GM12864 (cell line): Measurements from ENCODE around the gene STK33.

Source experiments
- DNase-seq: peaks from one replicate; pipeline ENCODE4 v3.0.0-alpha.2; 2011; ENCODE audit warnings: low read depth
- H3K4me3 ChIP-seq: 2 replicates; pipeline ENCODE4 v1.5.1; 2011; ENCODE audit warnings: mild to moderate bottlenecking, low read depth, low read length, control low read depth
- TF ChIP-seq, protein P1 (sequence below): IDR thresholded peaks from 2 replicates; pipeline ENCODE4 v1.5.1; 2011; ENCODE audit warnings: low read depth, mild to moderate bottlenecking, moderate library complexity, low read length, control low read depth, inconsistent platforms; ENCODE audit errors: missing control alignments

The STK33 gene

DNA sequence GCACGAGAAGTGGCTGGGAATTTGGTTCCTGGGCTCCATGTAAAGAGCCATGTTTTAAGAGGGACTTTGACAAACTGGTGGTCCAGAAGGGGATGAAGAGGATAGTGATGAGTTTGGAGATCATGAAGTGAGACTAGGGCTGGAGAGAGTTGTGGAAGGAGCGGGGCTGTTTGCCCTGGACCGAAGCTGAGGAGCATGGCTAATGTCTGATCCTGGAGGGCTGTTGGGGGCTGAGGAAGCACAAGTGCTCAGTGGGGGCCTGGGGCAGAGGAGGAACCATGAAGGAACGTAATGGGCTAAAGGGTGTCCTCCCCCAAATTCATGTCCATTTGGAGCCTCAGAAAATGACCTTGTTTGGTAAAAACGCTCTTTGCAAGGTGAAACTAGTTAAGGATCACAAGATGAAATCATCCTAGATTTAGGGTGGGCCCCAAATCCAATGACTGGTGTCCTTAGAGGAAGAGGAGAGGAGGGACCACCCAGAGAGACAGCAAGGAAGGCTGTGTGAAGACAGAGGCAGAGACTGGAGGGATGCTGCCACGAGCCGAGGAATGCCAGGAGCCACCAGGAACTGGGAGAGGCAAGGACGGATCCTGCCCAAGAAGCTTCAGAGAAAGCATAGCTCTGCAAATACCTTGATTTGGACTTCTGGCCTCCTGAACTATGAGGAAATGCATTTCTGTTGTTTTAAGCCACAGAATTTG is 223.1 kb downstream of the STK33 start:
- DNase-seq, result no peak
- TF ChIP-seq, protein P1, sequence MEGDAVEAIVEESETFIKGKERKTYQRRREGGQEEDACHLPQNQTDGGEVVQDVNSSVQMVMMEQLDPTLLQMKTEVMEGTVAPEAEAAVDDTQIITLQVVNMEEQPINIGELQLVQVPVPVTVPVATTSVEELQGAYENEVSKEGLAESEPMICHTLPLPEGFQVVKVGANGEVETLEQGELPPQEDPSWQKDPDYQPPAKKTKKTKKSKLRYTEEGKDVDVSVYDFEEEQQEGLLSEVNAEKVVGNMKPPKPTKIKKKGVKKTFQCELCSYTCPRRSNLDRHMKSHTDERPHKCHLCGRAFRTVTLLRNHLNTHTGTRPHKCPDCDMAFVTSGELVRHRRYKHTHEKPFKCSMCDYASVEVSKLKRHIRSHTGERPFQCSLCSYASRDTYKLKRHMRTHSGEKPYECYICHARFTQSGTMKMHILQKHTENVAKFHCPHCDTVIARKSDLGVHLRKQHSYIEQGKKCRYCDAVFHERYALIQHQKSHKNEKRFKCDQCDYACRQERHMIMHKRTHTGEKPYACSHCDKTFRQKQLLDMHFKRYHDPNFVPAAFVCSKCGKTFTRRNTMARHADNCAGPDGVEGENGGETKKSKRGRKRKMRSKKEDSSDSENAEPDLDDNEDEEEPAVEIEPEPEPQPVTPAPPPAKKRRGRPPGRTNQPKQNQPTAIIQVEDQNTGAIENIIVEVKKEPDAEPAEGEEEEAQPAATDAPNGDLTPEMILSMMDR, result no peak
- no peak overlapping the region for H3K4me3 ChIP-seq

DNA sequence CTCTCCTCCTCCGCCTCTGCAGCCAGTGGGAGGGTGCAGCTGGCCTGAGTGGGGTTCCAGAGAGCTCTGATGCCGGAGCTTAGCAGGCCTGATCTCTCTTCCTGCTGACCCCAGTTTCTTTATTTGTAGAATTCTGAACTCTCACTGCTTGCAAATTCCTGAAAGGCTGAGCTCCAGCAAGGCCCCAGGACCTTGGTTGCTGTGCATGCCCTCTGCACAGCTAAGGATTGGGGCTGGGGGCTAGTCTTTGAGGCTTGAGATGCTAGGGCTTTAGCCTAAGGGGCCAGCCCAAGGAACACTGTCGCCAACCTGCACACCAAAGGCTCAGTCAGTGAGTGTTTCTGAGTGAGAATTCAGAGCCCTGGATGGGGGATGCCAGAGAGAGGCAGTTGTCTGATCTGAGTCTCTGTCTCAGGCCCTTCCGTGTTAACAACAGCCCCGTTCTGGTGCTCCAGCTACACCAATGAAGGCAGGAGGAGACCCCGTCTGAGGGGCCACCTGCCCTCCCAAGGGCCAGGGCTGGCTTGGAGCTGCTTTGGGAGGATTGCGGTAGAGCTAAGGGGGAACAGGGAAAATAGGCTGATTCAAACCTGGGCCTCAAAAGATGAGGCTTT is 224.3 kb downstream of the STK33 start:
- TF ChIP-seq, protein P1, result no peak
- no peak for DNase-seq
- H3K4me3 ChIP-seq, result no peak overlapping the region

DNA sequence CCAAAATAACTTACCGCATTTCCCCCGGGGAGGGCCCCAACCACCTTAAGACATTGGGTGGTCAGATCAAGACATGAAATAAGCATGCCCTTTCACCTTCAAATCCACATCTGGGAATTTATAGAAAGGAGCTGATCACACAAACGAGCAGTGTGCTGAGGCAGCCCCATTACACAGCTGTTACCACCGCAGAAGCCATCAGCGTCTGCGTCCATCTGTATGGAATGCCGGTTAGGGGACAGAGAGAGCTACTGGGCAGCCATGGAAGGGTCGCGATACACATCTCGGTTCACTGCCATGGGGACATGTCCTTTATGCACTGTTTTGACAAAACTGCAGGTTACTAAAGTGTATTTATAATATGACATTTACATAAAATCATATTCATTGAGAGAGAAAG is 225.3 kb downstream of the STK33 start:
- DNase-seq, result no peak
- no peak overlapping the region for H3K4me3 ChIP-seq
- TF ChIP-seq, protein P1, result no peak

DNA sequence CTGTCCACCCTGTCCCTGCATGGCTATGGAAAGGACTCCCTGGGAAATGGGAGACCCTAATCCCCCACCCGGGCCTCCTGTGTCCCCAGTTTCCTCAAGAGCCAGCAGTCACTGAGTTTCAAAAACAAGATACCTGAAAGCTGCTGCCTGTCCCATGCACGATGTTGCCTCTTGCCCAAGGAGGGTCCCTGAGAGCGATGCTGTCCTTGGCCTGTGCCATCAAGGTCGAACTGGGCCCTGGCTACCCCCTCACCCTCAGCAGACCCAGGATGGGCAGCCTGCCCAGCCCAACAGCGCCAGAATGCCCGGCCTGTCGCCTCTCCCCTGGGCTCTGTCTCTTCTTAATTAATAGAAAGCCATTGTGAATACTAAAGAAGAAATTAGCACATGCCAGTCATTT is 225.8 kb downstream of the STK33 start:
- no peak overlapping the region for H3K4me3 ChIP-seq
- no peak for DNase-seq
- TF ChIP-seq, protein P1, result no peak

DNA sequence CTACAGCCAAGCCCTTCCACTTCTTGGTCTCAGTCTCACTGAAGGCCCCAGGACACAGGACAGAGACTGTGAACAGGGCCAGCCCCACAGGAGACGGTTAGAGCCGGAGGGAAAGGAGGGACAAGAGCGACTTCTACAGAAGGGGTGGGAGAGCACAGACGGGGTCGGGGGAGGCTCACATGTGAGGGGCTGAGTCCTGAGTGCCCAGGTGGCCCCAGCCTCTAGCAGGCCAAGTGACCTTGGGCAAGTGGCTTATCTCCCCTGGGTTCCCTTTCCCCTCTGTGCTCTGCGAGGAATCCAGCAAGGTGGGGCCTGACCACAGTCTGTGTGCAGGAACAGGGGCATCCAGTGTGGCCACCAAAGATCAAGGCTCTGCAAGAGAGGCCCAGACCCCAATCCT is 227.7 kb downstream of the STK33 start:
- no peak overlapping the region for H3K4me3 ChIP-seq
- no peak for DNase-seq
- TF ChIP-seq, protein P1, result no peak

DNA sequence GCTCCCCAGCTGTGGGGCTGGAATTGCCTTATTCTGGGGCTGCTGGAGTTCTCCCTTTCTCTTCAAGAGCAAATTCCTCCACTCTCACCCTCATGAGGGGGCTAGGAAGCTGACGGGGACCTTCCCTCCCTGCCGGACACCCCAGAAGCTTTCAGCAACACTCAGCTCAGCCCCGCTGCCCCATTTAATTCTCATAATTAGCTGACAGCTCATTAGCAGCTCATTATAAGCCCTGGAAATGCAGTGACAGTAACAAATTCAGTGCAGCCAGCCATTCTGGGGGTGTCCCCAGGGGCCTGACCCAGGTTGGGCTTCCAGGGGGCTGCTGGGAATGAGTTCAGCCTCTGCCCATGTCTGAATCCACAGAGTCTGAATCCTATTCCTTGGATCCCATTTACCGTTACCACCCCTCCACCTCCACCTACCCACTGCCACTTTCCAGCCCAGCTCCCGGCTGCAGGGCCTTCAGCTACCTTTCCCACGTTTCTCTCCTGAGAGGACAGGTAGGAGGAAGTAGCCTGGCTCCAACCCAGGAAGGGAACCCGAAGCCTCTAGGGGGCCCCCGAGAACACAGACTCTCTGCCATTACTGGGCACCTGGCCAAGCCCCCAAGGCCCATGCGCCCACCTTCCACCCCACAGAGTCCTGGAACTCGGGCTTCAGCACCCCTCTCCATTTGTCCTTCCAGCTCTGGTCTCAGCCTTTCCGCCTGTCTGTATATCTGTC is 228.6 kb downstream of the STK33 start:
- no peak overlapping the region for H3K4me3 ChIP-seq
- DNase-seq, result no peak
- TF ChIP-seq, protein P1, result peak; percentile 51
